ENCODE results near the gene PDIA4.

DNA sequence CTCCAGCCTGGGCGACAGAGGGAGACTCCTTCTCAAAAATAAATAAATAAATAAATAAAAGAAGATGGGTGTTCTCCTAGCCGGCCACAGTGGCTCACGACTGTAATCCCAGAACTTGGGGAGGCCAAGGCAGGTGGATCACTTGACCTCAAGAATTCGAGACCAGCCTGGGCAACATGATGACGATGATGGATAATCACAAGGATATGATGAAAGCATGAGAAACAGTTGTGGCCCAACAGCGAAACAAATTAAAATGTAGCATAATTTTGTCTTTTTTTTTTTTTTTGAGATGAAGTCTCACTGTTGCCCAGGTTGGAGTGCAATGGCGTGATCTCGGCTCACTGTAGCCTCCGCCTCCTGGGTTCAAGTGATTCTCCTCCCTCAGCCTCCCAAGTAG, 49.3 kb upstream of the PDIA4 start:
- TF ChIP-seq EZH2 (IDR thresholded peaks at IDR 0.05; ENCODE audit: low read length, missing control alignments): no peak
- TF ChIP-seq, protein P1, sequence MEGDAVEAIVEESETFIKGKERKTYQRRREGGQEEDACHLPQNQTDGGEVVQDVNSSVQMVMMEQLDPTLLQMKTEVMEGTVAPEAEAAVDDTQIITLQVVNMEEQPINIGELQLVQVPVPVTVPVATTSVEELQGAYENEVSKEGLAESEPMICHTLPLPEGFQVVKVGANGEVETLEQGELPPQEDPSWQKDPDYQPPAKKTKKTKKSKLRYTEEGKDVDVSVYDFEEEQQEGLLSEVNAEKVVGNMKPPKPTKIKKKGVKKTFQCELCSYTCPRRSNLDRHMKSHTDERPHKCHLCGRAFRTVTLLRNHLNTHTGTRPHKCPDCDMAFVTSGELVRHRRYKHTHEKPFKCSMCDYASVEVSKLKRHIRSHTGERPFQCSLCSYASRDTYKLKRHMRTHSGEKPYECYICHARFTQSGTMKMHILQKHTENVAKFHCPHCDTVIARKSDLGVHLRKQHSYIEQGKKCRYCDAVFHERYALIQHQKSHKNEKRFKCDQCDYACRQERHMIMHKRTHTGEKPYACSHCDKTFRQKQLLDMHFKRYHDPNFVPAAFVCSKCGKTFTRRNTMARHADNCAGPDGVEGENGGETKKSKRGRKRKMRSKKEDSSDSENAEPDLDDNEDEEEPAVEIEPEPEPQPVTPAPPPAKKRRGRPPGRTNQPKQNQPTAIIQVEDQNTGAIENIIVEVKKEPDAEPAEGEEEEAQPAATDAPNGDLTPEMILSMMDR (conservative IDR thresholded peaks at IDR 0.05 in 1 of 2, IDR thresholded peaks at IDR 0.05 in 1 of 2; ENCODE audit: low read depth in 1 of 2, low read length in 2 of 2): no peak

All from fibroblast of lung (primary cell).